Endothelial cell of umbilical vein (primary cell): ENCODE results near the gene KCNH8. TPM values are rescaled to one million over a fixed set of nuclear protein-coding genes. Genes with fewer than 3 reads are reported as not detected.

Experiments used
- BruUV-seq: library from RNA; stranded (reverse); fragments of 400-500 nt; replicated peaks from 2 replicates; lab custom pipeline; 2021; lab: Mats Ljungman, UMichigan
- CTCF ChIA-PET: fragments of 300-600, 350-600 bp; sonication (Branson Sonifier 250); formaldehyde crosslinking; loops from one replicate; lab custom pipeline; 2021; ENCODE audit warnings: antibody characterized with exemption, inconsistent platforms; lab: Charles Lee
- POLR2A ChIA-PET: fragments of 300-600, 350-600 bp; sonication (Branson Sonifier 250); formaldehyde crosslinking; loops from one replicate; lab custom pipeline; 2021; ENCODE audit warnings: antibody characterized with exemption, inconsistent platforms; lab: Charles Lee
- DNase-seq: peaks from one replicate; pipeline ENCODE4 v3.0.0-alpha.2; 2011; ENCODE audit warnings: low read depth, low spot score
- FAIRE-seq: peaks from 2 replicates; lab custom pipeline; 2011; peaks lifted over from hg19 to GRCh38; lab: Jason Lieb, UNC
- H2AFZ ChIP-seq: 2 replicates; pipeline ENCODE4 v1.6.0; 2012; ENCODE audit warnings: low read depth, low read length, control low read depth, inconsistent platforms
- H3K27ac ChIP-seq: 2 replicates; pipeline ENCODE4 v1.5.1; 2011; ENCODE audit warnings: low read depth, mild to moderate bottlenecking, control low read depth, low read length, moderate library complexity; ENCODE audit not compliant: insufficient read depth
- H3K27me3 ChIP-seq, 2 experiments: 2 replicates each; pipeline versions ENCODE4 v1.6.0 to v1.6.1; 2011; ENCODE audit warnings: low read length in 2 of 2, mixed read lengths in 1 of 2; ENCODE audit not compliant: control insufficient read depth in 2 of 2, insufficient read depth in 2 of 2
- H3K36me3 ChIP-seq, 2 experiments: 2 replicates in 1 of 2; 3 replicates in 1 of 2; pipeline ENCODE4 v1.5.1; 2011; ENCODE audit warnings: low read length in 2 of 2, mild to moderate bottlenecking in 1 of 2, moderate library complexity in 1 of 2; ENCODE audit not compliant: control insufficient read depth in 2 of 2, insufficient read depth in 2 of 2; ENCODE audit errors: extremely low read depth in 1 of 2
- H3K4me1 ChIP-seq: 3 replicates; pipeline ENCODE4 v1.5.1; 2011; ENCODE audit warnings: mild to moderate bottlenecking, low read length; ENCODE audit not compliant: control insufficient read depth, insufficient read depth; ENCODE audit errors: extremely low read depth
- H3K4me2 ChIP-seq: 2 replicates; pipeline ENCODE4 v1.6.1; 2011; ENCODE audit warnings: low read length, control low read depth, mixed read lengths; ENCODE audit not compliant: insufficient read depth
- H3K4me3 ChIP-seq, 3 experiments: fragments of 200-600 bp in 1 of 3; sonication (generic), shearing (Covaris generic) in 1 of 3; replicated peaks in 1 of 3; 2 replicates each; pipeline ENCODE4 v1.5.1; 2011 to 2016; ENCODE audit warnings: control low read depth in 3 of 3, low read length in 3 of 3, mild to moderate bottlenecking in 2 of 3, inconsistent platforms in 1 of 3, low read depth in 1 of 3, moderate library complexity in 1 of 3; ENCODE audit not compliant: insufficient read depth in 1 of 3
- H3K79me2 ChIP-seq: 2 replicates; pipeline ENCODE4 v1.6.0; 2012; ENCODE audit warnings: low read length, inconsistent platforms; ENCODE audit not compliant: control insufficient read depth, insufficient read depth
- H3K9ac ChIP-seq: replicated peaks from 2 replicates; pipeline ENCODE3; 2011; ENCODE audit warnings: low read length, control low read depth; ENCODE audit not compliant: insufficient read depth; ENCODE audit errors: extremely low read depth
- H3K9me1 ChIP-seq: replicated peaks from 3 replicates; pipeline ENCODE4 v1.6.0; 2011; ENCODE audit warnings: mild to moderate bottlenecking, low read length; ENCODE audit not compliant: control insufficient read depth, insufficient read depth; ENCODE audit errors: extremely low read depth
- H3K9me3 ChIP-seq: replicated peaks from 2 replicates; pipeline ENCODE4 v1.5.1; 2012; ENCODE audit warnings: low read length, inconsistent platforms; ENCODE audit not compliant: control insufficient read depth, insufficient read depth
- H4K20me1 ChIP-seq: replicated peaks from 2 replicates; pipeline ENCODE3; 2011; ENCODE audit warnings: mild to moderate bottlenecking, low read length; ENCODE audit not compliant: control insufficient read depth, insufficient read depth; ENCODE audit errors: extremely low read depth
- CTCF ChIP-seq, 2 donors: IDR thresholded peaks; 1 replicate in 1 of 2; 2 replicates in 1 of 2; pipeline ENCODE4 v1.5.1; 2011; ENCODE audit warnings: low read length in 2 of 2, mild to moderate bottlenecking in 2 of 2, moderate library complexity in 2 of 2, control low read depth in 1 of 2, inconsistent platforms in 1 of 2, low read depth in 1 of 2; ENCODE audit not compliant: insufficient read depth in 1 of 2; ENCODE audit errors: extremely low read depth in 1 of 2
- EZH2 ChIP-seq: IDR thresholded peaks from 2 replicates; pipeline ENCODE4 v1.6.1; 2012; ENCODE audit warnings: borderline replicate concordance, low read depth, mild to moderate bottlenecking, moderate library complexity, low read length, inconsistent platforms; ENCODE audit not compliant: severe bottlenecking
- FOS ChIP-seq: IDR thresholded peaks from 2 replicates; pipeline ENCODE4 v1.6.1; 2011; ENCODE audit warnings: mild to moderate bottlenecking, low read length, moderate library complexity, borderline replicate concordance; ENCODE audit not compliant: insufficient read depth
- GATA2 ChIP-seq: IDR thresholded peaks from 2 replicates; pipeline ENCODE4 v1.7.0; 2011; ENCODE audit warnings: low read depth, mild to moderate bottlenecking, moderate library complexity, mixed read lengths, low read length; ENCODE audit not compliant: insufficient read length, insufficient read depth
- JUN ChIP-seq: IDR thresholded peaks from 2 replicates; pipeline ENCODE4 v1.6.1; 2011; ENCODE audit warnings: borderline replicate concordance, low read depth; ENCODE audit not compliant: insufficient read length, insufficient read depth
- MYC ChIP-seq: IDR thresholded peaks from one replicate; pipeline ENCODE4 v1.6.1; 2011; ENCODE audit warnings: mild to moderate bottlenecking, low read depth, low read length
- POLR2A ChIP-seq: IDR thresholded peaks from 2 replicates; pipeline ENCODE4 v1.6.1; 2012; ENCODE audit warnings: low read depth, mild to moderate bottlenecking, control low read depth, low read length
- POLR2AphosphoS5 ChIP-seq: IDR thresholded peaks from 2 replicates; pipeline ENCODE4 v1.6.1; 2012; ENCODE audit warnings: low read depth, mild to moderate bottlenecking, control low read depth, low read length, moderate library complexity; ENCODE audit not compliant: insufficient read depth
- dilution Hi-C: fragments of 300-500 bp; cut with MboI; formaldehyde crosslinking; loops from one replicate; pipeline ENCODE4 v1.15.0; 2019; ENCODE audit warnings: low sequenced_read_pairs; ENCODE audit not compliant: extremely low pct_ligation_motif_present
- intact Hi-C: fragments of 100-400 bp; cut with micrococcal nuclease; formaldehyde crosslinking; loops from one replicate; pipeline ENCODE4 v1.10.0; 2022
- polyA plus RNA-seq, 4 experiments: library from polyadenylated mRNA; depleted of rRNA in 3 of 4; stranded (reverse) in 3 of 4; unstranded in 1 of 4; fragments of >200 nt; gene quantifications; 2 replicates each; pipeline versions ENCODE4 v1.2.1 to v1.2.3, GENCODE V29; 2011 to 2012; ENCODE audit warnings: missing spikeins in 1 of 4
- total RNA-seq: library from RNA; stranded (reverse); gene quantifications from 2 replicates; pipeline ENCODE4 v1.2.3, GENCODE V29; 2021
- TF ChIP-seq, protein P1 (sequence below): IDR thresholded peaks from 2 replicates; pipeline ENCODE4 v1.6.1; 2011; ENCODE audit not compliant: insufficient read depth, insufficient read length

Gene KCNH8
- total and polyA plus RNA-seq, 2 donors (not counting 3 experiments of a cell fraction or from before 2014, with no cell fraction given), result not detected

GRCh38 chr3:19425825-19426224, 277.5 kb downstream of the KCNH8 start:
- no peak for TF ChIP-seq CTCF (IDR thresholded peaks at IDR 0.05; ENCODE audit: extremely low read depth in 1 of 2, insufficient read depth in 1 of 2, low read depth in 1 of 2, low read length in 2 of 2)
- no peak for TF ChIP-seq FOS
- TF ChIP-seq POLR2AphosphoS5, result no peak
- TF ChIP-seq, protein P1, sequence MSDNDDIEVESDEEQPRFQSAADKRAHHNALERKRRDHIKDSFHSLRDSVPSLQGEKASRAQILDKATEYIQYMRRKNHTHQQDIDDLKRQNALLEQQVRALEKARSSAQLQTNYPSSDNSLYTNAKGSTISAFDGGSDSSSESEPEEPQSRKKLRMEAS, result no peak
- no peak for TF ChIP-seq POLR2A
- no peak for TF ChIP-seq JUN
- TF ChIP-seq EZH2, result no peak
- no peak for TF ChIP-seq MYC
- TF ChIP-seq GATA2, result no peak
- intact Hi-C loops (no loop called here), dilution Hi-C loops (no loop called here)
- no peaks in the 10 kb centered on the region for H3K9me1 ChIP-seq
- no peaks in the 10 kb centered on the region for H3K9me3 ChIP-seq
- FAIRE-seq (no peak), DNase-seq (no peak)
- H3K79me2 ChIP-seq, result no peaks in the 10 kb centered on the region
- POLR2A ChIA-PET, result no interaction called here
- H2AFZ ChIP-seq, result no peak overlapping the region
- H3K4me2 ChIP-seq, result no peak overlapping the region
- H3K4me3 ChIP-seq, result no peak overlapping the region
- no peaks in the 10 kb centered on the region for H3K4me1 ChIP-seq
- H3K36me3 ChIP-seq, result no peaks in the 10 kb centered on the region
- H4K20me1 ChIP-seq, result no peaks in the 10 kb centered on the region
- CTCF ChIA-PET, result no interaction called here
- no peaks in the 10 kb centered on the region for H3K27me3 ChIP-seq
- H3K9ac ChIP-seq, result no peak overlapping the region
- H3K27ac ChIP-seq, result no peak overlapping the region
- no TSS peak for BruUV-seq
